IPS DF 19.7 (cell line): ENCODE results near the gene FARS2.

Experiments used
- DNase-seq: peaks from one replicate; pipeline ENCODE4 v3.0.0-alpha.2; 2013; ENCODE audit warnings: low read depth, low spot score

FARS2 gene

DNA sequence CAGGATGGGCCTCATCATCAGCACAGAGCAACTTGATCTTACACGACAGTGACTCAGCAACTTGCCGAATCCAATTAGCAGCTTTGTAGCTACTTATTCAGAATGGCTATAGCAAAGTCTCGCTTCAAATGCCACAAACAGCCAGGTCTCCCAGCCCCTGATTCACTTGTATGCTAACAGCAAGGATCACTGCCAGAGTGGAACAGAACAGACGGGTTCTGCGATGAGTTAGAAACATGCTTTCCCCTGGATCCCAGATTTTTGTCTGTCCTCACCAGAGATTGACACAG, 491.0 kb downstream of the FARS2 start:
- peak; percentile 56 for DNase-seq

DNA sequence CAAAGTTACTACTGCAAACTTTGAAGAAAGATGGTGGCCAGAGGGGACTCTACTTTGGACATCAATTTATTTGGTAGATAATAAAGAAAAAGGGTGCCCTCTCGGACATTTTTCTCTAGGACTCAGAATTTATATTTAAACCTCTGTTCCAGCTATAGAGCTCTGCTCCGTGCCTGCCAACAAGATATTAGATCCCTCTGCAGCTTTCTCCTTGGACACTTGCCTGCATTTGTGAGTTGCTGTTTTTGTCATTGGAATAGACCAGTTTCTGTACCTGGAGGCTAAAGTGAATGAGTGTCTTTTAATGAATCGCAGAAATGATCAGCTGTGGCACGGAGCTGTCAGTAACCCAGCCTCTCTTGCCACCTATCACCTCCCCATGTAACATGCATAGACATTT, 491.9 kb downstream of the FARS2 start:
- DNase-seq = no peak

DNA sequence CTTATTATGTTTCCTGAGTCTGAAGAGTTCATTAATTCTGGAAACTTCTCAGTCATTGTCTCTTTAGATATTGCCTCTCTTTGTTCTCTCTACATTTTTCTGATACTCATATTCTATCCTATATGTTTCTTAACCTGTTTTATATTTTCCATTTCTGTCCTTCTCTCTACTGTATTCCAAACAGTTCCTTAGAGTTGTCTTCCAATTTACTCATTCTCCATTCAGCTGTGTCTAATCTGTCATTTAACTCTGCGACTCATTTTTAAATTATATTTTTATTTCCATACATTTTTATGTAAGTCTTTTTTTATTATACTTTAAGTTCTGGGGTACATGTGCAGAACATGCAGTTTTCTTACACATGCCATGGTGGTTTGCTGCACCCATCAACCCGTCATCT, 493.6 kb downstream of the FARS2 start:
- no peak for DNase-seq

DNA sequence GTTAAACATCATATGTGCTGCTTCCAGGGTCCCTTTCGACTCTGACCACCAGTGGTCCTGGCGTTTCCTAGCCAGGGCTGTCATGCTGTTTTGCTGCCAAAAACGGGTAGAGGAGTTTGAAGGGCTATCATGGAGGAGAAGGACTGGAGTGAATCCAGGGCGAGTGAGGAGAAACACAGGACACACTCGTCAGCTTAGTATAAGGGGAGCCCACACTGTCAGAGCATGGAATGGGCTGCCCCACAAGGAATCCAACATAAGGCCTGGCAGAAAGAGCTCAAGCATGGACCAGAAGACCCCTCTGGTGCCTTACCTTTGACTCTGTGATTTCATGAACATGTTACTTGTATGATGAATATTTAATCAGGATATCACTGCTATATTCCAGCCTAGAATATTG, 498.3 kb downstream of the FARS2 start:
- no peak for DNase-seq

DNA sequence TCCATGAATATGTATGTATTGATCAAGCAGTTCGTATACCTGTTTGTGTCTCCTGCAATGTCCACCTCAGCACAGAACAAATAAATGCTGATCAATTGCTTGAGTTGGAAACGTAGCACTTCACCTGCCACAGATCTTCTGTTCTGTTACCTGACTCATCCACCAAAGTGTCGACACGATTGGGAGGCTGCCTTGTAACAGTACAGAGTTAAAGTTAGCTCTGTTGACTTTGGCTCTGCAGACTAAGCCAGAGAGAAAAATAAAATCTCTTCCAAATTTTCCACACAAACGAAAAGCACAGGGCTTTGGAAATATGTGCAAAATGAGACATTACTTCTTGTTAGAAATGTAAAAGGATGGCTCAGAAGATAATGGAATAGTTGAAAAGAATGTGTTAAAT, 500.1 kb downstream of the FARS2 start:
- no peak for DNase-seq

DNA sequence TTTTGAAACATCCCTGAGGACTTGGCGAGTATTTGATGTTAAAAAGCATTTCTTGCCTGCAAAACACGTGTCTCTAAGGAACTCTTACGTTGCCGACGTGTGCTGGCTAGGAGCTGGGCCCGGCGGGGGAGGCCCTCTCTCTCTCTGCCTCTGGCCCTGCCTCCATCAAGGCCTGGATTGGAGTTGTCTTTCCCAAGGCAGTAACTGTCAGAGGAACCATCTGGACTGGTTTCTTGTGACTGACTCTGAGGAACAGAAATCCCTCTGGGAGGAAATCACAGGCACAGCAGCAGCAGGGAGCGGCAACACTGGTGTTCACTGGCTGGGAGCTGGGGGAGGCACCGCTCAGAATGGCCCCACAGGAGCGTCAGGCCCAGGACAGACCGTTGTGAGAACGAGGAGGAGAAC, 501.3 kb downstream of the FARS2 start:
- DNase-seq = no peak

DNA sequence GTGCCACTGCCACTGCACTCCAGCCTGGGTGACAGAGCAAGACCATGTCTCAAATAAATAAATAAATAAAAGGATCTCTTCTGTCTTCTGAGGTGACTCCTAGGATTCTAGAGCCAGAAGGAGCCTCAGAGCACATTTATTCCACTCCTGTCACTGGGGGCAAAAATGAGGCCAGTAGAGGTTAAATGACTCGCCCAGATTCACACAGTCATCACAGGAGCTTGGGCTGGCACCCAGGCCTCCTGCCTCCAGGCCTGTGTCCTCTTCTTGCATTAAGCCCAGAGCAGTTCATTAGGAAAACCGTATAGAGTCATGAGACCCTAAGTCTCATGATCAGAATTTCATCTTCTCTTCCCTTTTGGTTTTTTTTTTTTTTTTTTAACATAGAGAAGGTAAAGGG, 502.1 kb downstream of the FARS2 start:
- DNase-seq = no peak

DNA sequence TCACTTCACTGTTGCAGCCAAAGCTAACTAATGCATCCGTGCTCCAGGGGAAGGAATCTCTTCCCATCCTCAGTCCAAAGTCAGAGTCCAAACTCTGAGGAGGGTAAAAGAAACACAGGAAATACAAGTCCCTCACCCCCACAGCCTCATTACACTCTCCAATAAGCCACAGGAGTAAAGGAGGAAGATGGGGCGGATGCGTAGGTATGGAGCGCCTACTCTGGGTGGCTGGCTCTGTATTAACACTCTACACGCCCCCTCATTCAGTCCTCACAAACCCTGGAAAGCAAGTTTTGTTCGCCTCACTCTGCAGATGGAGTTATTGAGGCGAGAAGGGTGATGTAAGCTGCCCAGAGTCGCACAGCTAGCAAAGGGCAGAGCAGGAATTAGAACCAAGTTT, 502.6 kb downstream of the FARS2 start:
- no peak for DNase-seq

DNA sequence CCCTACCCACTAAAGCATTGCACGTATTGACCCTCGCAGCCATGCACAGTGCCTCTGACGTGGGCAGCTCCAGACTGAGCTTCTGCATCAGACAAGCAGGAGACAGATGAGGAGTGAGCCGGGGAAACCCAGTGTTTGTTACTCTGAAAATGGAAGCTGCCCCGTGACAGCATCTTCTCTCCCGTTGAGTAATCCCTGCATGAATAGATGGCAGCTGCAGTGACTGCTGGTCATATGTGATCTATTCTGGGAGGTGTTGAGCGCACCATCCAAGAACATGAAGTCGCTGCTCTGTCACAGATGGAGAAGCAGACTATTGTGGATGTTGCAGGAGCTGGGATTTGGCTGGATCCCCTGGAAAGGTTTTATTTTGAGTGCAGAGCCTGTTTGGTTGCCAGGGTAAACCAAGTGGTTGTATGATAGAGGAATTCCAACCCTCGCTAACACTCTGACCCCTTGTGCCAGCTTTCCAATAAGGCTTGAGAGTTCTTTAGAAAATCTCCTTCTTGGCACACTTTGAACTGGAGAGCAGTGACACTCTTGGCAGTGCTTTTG, 503.2 kb downstream of the FARS2 start:
- DNase-seq = no peak

DNA sequence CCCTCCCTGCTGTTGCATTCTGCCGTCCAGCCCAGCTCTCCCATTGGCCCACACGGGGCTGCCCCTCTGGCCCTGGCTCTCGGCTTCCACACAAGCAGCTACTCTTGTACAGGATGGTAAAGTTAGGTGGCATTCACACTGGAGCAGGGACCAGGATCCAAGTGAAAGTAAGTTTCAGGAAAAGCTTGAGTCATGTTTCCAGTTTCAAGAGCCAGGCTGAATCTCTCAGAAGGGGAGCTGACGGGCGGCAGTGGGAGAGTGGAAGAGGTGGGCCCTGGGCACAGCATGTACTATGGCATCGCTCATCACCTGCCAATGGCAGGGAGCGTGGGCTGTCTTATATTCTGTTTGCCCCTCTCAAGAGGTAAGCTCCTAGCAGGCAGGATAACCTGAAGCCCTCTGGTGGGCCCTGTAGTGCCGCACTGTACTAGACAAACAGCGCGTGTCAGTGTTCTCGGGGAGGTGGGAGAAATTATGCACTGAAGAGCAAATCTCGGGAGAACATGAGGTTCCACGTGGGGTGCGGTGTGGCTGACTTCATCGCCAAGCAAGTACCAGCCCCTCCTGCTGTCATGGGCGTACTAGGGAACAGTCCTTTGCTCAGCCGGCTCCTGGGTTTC, 503.9 kb downstream of the FARS2 start:
- no peak for DNase-seq

DNA sequence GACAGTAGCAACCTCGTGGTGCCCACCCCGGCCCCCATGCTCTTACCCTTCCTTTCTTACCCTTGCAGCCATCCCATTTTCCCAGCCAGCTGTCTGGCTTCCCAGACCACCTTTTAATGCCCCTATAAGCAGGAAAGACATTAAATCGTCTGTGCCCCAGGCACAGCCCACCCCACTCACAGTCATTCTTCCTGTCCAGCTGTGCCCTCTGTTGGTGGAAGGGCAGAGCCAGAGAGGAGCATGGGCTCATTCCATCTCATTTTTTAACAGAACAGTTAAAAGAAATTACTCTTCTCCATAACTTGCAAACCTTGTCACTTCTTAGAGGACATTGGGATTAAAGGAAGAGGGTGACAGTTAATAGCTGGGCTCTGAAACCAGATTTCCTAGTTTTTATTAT, 504.9 kb downstream of the FARS2 start:
- DNase-seq = no peak

DNA sequence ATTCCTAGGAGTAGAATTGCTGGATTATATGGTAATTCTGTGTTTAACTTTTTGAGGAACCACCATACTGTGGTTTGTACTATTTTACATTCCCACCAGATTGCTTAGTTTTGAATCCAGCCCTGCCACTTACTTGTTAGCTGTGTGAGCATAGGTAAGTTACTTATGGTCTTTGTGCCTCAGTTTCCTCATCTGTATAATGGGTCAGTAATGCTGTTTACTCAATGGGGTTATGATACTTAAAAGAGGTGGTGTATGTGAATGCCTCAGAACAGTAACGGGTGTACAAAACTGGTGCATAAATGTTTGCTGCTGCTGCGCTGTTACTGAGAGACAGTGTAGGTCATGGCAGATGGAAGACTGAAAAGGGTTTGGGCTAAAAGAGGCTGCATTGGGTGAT, 506.2 kb downstream of the FARS2 start:
- DNase-seq = no peak

DNA sequence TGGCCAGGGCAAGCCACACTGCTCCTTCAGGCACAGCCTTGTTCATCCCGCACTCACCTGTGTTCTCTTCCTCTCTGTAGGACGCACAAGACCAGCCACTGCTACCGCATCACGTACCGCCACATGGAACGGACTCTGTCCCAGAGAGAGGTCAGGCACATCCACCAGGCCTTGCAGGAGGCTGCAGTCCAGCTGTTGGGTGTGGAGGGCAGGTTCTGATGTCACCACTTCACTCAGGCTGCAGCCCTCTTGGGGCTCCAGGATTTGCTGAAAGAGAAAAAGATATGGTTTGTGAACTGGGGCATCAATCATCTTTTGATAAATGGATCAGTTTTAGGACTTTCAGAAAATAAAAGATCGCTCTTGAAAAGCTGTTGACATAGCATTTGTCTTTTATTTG, 509.9 kb downstream of the FARS2 start:
- no peak for DNase-seq

DNA sequence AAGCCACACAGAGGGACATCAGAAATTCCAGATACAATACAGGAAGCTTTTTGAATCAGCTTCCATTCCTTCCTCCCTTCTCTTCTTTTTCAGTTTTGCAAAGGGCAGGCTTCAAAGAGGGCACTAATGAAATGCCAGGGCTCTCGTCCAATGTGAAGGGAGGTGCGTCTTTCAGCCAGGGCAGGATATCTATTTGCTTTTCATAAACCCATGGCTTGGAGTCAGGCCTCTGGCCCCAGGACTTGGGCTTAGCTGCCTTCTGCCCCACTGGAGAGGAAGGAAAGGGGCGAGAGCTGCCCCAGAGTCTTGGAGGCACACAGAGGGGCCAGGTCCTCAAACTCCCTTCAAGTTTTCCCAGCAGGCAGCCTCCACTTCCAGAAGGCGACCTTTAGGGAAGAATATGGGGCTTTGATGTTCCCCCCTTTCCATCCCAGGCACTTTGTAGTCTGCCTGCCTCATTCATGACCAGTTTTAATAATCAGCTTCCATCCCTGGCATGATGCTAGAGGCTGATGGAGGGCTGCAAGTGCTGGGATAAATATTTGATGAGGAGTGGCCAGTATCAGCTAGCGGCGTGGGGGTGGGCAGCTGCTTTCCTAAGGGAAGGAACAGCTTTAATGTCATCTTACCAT, 510.6 kb downstream of the FARS2 start:
- no peak for DNase-seq

DNA sequence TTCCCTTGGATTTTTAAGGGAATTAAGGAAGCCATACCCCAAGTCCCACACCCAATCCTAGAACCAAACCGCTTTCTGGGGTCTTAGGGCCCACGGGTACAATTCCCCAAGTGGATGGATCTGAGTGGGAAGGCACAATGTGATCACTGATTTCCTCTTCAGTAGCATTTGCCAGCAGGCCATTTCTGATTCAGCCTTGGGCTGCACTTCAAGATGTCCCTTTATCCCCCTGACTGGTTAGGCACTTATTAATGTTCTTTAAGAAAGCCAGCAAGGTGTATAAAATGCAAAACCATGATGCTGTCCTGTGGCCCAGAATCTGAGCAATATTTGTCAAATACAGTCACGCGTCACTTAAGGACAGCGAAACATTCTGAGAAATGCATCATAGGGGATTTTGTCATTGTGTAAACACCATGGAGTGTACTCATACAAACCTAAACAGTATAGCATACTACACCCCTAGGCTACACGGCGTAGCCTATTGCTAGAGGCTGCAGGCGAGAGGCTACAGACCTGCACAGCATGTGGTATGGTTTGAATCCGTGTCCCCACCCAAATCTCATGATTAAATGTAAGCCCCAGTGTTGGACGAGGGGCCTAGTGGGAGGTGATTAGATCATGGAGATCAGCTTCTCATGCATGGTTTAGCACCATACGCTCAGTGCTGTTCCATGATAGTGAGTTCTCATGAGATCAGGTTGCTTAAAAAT, 511.3 kb downstream of the FARS2 start:
- no peak for DNase-seq

DNA sequence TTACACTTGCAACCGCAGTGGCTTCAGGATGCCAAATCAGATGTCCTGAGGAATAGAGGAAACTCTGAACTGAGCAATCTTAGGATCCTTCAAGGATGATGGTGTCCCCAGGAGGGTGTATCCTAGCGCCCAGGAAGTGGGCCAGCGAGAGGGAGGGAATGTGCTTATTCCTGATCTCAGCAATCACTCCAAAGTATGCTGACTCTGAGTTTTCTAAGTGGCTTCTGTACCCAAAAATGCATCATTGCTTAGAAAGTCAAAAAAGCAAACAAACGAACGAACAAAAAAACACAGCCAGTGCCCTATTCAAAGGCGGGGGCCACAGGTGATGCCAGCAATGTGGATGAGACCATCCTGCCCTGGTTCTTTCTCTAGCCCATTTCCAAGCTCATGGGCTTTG, 514.8 kb downstream of the FARS2 start:
- DNase-seq = no peak

DNA sequence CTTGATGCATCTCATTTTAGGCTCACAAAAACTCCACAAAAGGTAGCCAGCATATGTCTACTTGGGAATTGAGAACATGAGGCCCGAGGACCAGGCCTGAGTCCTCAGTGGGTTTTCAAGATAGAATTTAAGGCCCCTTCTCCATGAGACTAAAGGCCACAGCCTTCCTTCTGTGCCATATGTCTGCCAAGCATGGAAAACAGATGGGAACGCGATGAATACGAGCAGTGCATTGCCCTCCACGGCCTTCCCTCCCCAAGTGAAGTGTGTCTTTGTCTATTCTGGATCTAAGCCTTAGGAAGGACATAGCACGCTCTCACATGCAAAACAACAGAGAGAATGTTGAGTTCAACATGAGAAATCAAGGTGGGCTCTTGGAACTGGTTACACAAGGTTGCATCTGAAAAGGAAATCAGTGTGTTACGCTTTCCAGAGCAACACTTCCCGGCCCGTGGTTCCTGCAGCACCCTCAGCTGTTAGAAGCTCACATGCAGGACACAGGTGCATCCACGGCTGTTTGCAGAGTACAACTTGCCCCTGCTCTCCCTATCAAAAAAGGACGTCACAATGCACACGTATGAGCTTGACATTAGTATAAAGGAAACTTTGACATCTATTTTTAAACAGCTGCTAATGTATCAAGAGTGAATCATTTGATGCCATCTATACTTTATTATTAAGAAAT, 515.5 kb downstream of the FARS2 start:
- no peak for DNase-seq

DNA sequence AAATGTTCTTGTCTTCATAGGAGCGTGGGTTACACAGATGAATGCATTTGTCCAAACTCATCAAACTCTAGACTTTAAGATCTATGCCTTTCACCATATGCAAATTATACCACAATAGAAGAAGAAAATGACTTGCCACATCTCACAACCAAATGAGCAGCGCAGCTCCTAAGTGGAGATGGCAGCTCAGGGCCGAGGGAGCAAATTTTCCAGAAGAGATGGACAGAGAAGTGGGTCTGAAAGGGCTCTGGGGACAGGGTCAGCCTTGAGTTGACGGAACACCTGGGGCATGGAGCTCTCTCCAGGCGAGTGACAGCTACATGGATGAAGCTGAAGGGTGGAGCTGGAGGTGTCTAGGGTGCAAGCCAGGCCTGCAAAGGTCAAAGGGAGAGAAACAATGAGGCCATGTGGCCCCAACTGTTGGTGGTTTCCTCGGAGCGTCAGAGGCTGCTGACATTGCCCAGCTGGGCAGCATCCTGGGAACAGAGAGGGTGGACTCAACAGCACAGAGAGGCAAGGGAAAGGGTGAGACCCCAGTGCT, 517.1 kb downstream of the FARS2 start:
- DNase-seq = no peak

DNA sequence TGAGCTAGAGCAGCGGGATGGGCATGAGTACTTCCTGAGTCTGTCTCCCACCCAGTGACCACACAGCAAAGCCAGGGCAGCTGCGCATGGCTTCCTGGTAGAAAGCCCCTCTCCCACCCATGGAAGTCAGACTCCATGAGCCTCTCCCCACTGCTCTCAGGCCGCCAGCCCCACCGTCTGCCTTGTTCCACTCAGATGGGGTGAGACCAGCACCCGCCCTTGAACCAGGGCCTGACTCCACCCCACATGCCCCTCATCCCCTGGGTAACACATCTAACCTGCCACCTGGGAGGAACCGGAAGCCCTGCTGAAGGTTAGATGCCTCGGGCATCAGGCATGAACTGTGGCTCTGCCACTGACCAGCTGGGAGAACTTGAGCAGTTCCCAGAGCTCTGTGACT, 517.6 kb downstream of the FARS2 start:
- DNase-seq = no peak

DNA sequence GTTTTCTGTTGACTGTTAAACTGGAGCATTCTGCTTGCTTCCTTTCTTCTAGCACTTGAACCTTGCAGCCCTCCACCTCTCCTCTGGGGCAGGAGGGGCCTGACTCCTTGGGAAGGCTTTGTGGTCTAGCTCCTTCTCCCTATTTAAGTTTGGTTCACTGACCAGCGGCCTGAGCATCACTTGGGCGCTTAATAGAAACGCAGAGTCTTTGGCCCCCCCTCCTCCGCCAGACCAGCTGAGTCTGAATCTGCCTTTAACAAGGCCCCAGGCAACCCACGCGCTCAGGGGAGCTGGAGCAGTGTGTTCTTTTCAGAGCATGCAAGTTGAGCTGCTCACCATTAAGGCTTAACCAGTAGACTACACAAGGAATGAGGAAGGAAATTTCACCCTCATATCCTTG, 519.7 kb downstream of the FARS2 start:
- no peak for DNase-seq

DNA sequence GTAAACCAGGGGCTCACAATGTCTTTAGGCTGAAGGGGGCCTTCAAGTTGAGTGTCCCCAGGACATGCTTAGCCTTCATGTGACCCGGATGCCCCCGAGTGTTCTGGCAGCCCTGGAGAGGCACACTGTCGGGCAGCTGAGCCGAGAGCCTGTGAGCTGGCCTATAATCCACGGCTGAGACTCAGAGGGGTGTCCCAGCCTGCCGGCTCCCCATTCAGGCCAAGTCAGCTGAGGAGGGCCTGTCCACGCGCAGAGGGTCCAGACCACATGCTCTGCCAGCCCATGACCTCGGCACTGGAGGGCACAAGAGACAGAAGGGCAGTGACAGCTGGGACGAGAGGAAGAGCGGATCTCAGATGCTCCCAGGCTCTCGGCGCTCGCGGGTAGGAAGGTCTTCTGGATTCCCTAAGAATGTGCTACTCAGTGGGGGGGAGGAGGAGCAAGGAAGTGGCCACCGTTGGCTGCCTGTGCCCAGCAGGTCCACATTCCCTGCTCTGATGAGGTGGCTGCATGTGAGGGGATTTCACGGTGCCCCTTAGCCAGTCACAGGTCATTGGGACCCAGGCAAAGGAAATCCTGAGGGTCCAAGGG, 520.7 kb downstream of the FARS2 start:
- no peak for DNase-seq
